ENCODE measurements around the gene GRM7.

The GRM7 gene

DNA sequence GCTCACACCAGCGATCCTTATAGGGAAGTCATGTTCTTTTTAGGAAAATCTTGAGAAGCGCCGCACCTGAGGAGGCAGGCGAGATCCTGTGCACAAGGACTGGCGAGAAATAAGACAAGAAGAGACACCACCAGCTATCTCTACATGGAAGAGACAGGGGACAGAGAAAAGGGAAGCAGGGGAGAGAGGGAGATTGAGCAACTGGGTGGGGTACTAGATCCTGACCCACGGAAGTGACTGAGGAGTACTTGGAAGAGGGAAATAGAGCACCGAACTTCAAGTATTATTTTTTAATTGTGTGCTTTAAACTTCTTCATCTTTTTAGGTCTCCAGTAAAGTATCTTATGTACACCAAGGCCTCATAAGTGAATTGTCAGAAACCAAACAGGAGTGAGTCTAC, 898.7 kb downstream of the GRM7 start:
- Histone ChIP-seq H3K27me3 (ENCODE audit: control insufficient read depth, insufficient read depth, low read length) (no peaks in the 10 kb centered on the region), H3K4me2 (ENCODE audit: low read length) (no peak overlapping the region), H3K4me3 (ENCODE audit: low read length) (no peak overlapping the region), H3K4me1 (ENCODE audit: control insufficient read depth, insufficient read depth, low read length) (no peaks in the 10 kb centered on the region), H3K9ac (ENCODE audit: low read depth, low read length) (no peak overlapping the region), H3K36me3 (ENCODE audit: insufficient read depth, low read length) (no peaks in the 10 kb centered on the region), H3K9me3 (replicated peaks; ENCODE audit: low read length) (peaks cover 5% of the 10 kb centered on the region)

DNA sequence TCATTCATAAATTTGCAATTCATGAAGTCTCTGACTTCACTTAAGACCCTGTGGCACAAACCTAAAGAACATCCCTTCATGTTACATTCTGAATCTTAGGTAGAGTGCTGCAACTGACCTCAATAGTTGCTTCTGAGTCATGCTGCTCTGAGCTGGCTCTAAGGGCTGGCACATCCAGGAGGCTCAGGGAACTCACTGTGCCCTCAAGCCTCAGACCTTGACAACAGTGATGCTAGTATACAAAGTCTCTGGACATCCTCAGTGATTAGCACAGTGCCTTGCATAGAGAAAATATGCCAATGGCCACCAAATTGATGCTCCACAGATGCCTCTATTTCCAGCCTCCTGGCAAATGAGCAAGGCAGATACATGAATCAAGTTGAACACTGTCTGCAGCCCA, 899.8 kb downstream of the GRM7 start:
- Histone ChIP-seq H3K36me3 (ENCODE audit: insufficient read depth, low read length) (no peaks in the 10 kb centered on the region), H3K4me2 (ENCODE audit: low read length) (no peak overlapping the region), H3K4me1 (ENCODE audit: control insufficient read depth, insufficient read depth, low read length) (no peaks in the 10 kb centered on the region), H3K27me3 (ENCODE audit: control insufficient read depth, insufficient read depth, low read length) (no peaks in the 10 kb centered on the region), H3K4me3 (ENCODE audit: low read length) (no peak overlapping the region), H3K9ac (ENCODE audit: low read depth, low read length) (no peak overlapping the region), H3K9me3 (replicated peaks; ENCODE audit: low read length) (peaks cover 5% of the 10 kb centered on the region)

DNA sequence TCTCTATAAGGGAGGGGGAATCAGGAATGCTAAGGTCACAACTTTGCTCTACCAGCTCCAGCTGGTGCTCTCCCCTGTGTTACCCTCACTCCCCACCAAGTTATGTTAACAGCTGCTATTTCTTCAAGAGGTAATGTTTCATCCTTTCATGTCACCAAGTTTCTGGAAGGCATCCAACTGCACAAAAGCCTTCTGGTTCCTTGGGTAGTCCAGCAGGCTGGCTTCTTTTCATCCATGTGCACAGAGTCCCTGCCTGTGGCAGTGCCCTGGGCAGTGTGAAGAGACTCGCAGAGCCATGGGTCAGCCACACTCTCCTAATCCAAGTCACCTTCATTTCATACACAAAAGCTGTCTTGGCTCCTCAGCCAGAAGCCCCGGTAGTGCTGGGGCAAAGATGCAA, 903.2 kb downstream of the GRM7 start:
- Histone ChIP-seq H3K4me1 (ENCODE audit: control insufficient read depth, insufficient read depth, low read length) (no peaks in the 10 kb centered on the region), H3K9me3 (replicated peaks; ENCODE audit: low read length) (no peaks in the 10 kb centered on the region), H3K27me3 (ENCODE audit: control insufficient read depth, insufficient read depth, low read length) (no peaks in the 10 kb centered on the region), H3K4me3 (ENCODE audit: low read length) (no peak overlapping the region), H3K4me2 (ENCODE audit: low read length) (no peak overlapping the region), H3K9ac (ENCODE audit: low read depth, low read length) (no peak overlapping the region), H3K36me3 (ENCODE audit: insufficient read depth, low read length) (no peaks in the 10 kb centered on the region)

DNA sequence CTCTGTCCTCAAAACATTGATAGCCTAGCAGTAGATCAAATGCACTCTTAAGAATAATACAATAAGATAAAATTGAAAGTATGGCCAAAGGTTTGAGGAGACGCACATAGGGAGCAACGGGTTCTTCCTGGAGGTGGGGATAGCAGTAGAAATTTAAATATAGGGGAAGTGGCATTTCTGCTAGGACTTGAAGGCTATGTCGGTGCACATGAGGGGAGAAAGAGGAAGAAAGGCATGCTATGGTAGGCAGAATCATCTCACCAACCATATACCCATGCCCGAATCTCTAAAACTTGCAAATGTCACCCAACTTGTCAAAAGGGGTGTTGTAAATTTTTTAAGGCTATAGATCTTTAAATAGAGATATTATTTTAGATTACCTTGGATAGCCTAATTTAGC, 905.6 kb downstream of the GRM7 start:
- H3K4me3 ChIP-seq (ENCODE audit: low read length) = no peak overlapping the region
- H3K4me1 ChIP-seq (ENCODE audit: control insufficient read depth, insufficient read depth, low read length) = no peaks in the 10 kb centered on the region
- no peak overlapping the region for H3K4me2 ChIP-seq (ENCODE audit: low read length)
- H3K9me3 ChIP-seq (replicated peaks; ENCODE audit: low read length) = no peaks in the 10 kb centered on the region
- H3K27me3 ChIP-seq (ENCODE audit: control insufficient read depth, insufficient read depth, low read length) = no peaks in the 10 kb centered on the region
- no peaks in the 10 kb centered on the region for H3K36me3 ChIP-seq (ENCODE audit: insufficient read depth, low read length)
- no peak overlapping the region for H3K9ac ChIP-seq (ENCODE audit: low read depth, low read length)

DNA sequence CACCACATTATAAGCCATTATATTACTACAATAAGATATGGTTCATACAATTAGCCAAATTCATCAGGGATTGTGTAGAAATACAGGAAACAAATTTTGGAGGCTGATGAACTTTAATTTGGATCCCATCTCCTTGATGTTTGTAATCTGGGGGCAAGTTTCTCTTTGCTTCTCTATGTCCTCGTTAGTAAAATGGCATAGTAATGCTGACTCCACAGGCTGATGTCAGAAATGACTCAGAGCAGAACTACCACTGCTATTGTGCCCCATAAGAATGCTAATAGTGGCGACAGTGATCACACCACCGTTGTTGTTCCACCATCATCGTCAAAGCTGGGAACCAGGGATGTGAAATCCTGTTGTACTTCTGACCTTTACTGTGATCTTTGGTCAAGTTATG, 918.4 kb downstream of the GRM7 start:
- H3K4me1 ChIP-seq (ENCODE audit: control insufficient read depth, insufficient read depth, low read length) = no peaks in the 10 kb centered on the region
- no peaks in the 10 kb centered on the region for H3K27me3 ChIP-seq (ENCODE audit: control insufficient read depth, insufficient read depth, low read length)
- H3K36me3 ChIP-seq (ENCODE audit: insufficient read depth, low read length) = no peaks in the 10 kb centered on the region
- H3K4me2 ChIP-seq (ENCODE audit: low read length) = no peak overlapping the region
- H3K4me3 ChIP-seq (ENCODE audit: low read length) = no peak overlapping the region
- H3K9me3 ChIP-seq (replicated peaks; ENCODE audit: low read length) = no peaks in the 10 kb centered on the region
- no peak overlapping the region for H3K9ac ChIP-seq (ENCODE audit: low read depth, low read length)

DNA sequence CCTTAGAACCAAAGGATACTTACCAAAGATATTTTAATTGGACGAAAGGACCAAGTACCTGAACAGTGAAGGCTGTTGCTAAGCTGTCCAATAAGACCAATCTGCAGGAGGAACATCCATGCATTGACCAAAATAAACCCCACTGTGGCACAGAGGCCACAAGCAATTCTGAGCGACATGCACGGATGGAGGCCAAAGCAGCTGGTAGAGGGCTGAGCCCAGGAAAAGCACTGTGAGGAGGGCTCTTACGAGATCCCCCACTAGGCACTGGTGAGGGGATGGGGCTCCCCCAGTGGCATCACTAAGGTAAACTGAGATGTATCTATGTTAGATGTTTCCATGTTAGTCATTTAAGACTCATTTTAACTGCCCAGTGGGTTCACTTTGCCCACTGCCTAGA, 920.5 kb downstream of the GRM7 start:
- H3K27me3 ChIP-seq (ENCODE audit: control insufficient read depth, insufficient read depth, low read length) = no peaks in the 10 kb centered on the region
- no peak overlapping the region for H3K4me2 ChIP-seq (ENCODE audit: low read length)
- no peaks in the 10 kb centered on the region for H3K4me1 ChIP-seq (ENCODE audit: control insufficient read depth, insufficient read depth, low read length)
- no peaks in the 10 kb centered on the region for H3K9me3 ChIP-seq (replicated peaks; ENCODE audit: low read length)
- H3K9ac ChIP-seq (ENCODE audit: low read depth, low read length) = no peak overlapping the region
- H3K4me3 ChIP-seq (ENCODE audit: low read length) = no peak overlapping the region
- no peaks in the 10 kb centered on the region for H3K36me3 ChIP-seq (ENCODE audit: insufficient read depth, low read length)

DNA sequence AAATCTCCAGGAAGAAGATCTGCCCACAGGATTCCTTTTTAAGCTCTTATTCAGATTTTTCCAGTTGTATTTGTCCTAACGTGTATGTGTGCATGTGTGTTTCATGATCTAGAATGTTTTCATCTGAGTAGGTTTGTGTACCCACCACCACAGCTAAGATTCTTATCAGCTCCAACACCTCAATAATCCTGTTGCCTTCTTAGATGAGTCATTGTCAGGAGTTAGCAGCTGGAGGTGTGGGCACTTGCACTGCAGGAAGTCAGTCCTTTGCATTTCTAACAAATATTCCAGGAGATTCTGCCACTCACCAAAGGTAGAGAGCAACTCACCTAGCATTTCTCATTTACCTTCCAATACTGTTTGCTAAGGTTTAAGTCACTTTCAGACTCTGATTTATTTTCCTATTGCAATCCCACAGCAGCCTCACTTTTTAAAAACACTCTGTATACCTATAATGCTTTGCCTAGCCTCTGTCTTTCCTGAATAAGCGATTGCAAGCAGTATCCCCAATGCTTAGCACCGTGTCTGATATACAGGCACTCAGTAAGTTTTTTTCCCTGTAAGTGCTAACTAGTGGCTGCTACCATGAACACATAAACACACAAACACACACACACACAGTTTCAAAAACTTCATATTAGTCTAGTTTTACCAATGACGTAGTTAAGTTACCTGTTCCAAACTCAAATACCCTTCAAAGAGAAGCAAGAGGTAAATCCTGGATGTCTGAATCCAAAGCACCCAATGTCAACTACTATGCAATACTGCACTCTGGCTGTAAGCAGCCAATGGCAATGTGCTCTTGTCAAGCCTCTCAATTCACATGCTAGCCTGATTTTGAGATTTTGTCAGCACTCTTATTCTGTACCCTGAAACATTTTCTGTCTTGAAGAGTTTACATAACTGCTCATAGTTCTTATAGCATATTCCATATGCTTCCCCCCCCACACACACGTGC, 927.2 kb downstream of the GRM7 start:
- no peak overlapping the region for H3K4me3 ChIP-seq (ENCODE audit: low read length)
- no peaks in the 10 kb centered on the region for H3K36me3 ChIP-seq (ENCODE audit: insufficient read depth, low read length)
- peaks cover 3% of the 10 kb centered on the region for H3K9me3 ChIP-seq (replicated peaks; ENCODE audit: low read length)

DNA sequence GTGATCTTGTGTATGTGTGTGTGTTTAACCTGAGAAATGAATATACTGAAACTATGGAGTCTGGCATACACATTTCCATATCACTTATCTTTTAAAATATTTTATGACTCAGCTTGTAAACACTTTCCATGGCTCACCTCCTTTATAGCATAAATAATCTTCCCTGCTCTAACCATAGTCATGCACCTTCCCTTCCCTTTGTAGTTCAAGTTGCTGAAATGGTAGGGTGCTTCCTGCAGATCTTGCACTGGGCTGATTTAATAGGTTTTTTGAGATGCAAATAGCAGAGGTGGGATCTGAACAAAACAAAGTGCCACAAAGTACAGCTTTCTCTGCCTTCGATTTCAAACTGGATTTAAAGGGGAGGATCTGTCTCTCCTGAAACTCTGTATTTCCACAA, 928.0 kb downstream of the GRM7 start:
- H3K36me3 ChIP-seq (ENCODE audit: insufficient read depth, low read length) = no peaks in the 10 kb centered on the region
- H3K4me2 ChIP-seq (ENCODE audit: low read length) = no peak overlapping the region
- H3K9ac ChIP-seq (ENCODE audit: low read depth, low read length) = no peak overlapping the region
- no peak overlapping the region for H3K4me3 ChIP-seq (ENCODE audit: low read length)
- H3K27me3 ChIP-seq (ENCODE audit: control insufficient read depth, insufficient read depth, low read length) = no peaks in the 10 kb centered on the region
- peaks cover 3% of the 10 kb centered on the region for H3K9me3 ChIP-seq (replicated peaks; ENCODE audit: low read length)
- no peaks in the 10 kb centered on the region for H3K4me1 ChIP-seq (ENCODE audit: control insufficient read depth, insufficient read depth, low read length)

More for the DNA sequence above, 927.2 kb downstream of the GRM7 start:
- Histone ChIP-seq H3K4me2 (ENCODE audit: low read length) (no peak overlapping the region), H3K4me1 (ENCODE audit: control insufficient read depth, insufficient read depth, low read length) (no peaks in the 10 kb centered on the region), H3K9ac (ENCODE audit: low read depth, low read length) (no peak overlapping the region), H3K27me3 (ENCODE audit: control insufficient read depth, insufficient read depth, low read length) (no peaks in the 10 kb centered on the region)

DNA sequence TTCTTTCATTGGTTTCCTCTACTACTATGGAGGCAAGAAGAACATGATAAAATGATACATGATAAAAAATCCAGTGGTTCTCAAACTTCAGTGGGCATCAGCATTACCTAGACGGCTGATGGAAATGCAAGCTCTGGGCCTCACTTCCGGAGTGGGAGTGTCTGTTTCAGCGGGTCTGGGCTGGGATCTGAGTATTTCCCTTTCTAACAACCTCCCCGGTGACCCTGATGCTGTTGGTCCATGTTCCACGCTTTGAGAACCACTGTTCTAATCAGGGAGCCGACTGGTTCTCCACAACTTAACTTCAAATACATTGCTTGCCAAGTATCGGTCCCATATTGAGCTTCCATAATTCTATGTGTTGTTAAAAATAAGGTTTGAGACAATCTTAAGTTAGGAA, 928.4 kb downstream of the GRM7 start:
- Histone ChIP-seq H3K36me3 (ENCODE audit: insufficient read depth, low read length) (no peaks in the 10 kb centered on the region), H3K9me3 (replicated peaks; ENCODE audit: low read length) (peaks cover 3% of the 10 kb centered on the region), H3K4me1 (ENCODE audit: control insufficient read depth, insufficient read depth, low read length) (no peaks in the 10 kb centered on the region), H3K4me2 (ENCODE audit: low read length) (no peak overlapping the region), H3K4me3 (ENCODE audit: low read length) (no peak overlapping the region), H3K27me3 (ENCODE audit: control insufficient read depth, insufficient read depth, low read length) (no peaks in the 10 kb centered on the region), H3K9ac (ENCODE audit: low read depth, low read length) (no peak overlapping the region)

DNA sequence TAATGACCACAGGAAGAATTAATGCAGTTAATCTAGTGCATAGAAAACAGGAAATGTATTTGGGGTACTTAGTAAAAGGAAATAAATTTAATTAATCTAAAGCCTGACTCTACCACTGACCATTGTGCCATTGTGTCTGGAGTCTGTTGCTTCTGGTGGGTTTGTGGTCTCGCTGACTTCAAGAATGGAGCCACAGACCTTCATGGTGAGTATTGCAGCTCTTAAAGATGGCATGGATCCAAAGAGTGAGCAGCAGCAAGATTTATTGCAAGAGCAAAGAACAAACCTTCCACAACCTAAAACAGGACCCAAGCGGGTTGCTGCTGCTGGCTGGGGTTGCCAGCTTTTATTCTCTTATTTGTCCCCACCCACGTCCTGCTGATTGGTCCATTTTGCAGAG, 929.2 kb downstream of the GRM7 start:
- Histone ChIP-seq H3K4me1 (ENCODE audit: control insufficient read depth, insufficient read depth, low read length) (no peaks in the 10 kb centered on the region), H3K27me3 (ENCODE audit: control insufficient read depth, insufficient read depth, low read length) (no peaks in the 10 kb centered on the region), H3K9me3 (replicated peaks; ENCODE audit: low read length) (peaks cover 3% of the 10 kb centered on the region), H3K4me2 (ENCODE audit: low read length) (no peak overlapping the region), H3K9ac (ENCODE audit: low read depth, low read length) (no peak overlapping the region), H3K4me3 (ENCODE audit: low read length) (no peak overlapping the region), H3K36me3 (ENCODE audit: insufficient read depth, low read length) (no peaks in the 10 kb centered on the region)
